ENCODE measurements around the gene LUZP2.
"Not testable (repeated sequence)": the region's sequence is repeated elsewhere in the genome, so short reads cannot be mapped to it uniquely, and the experiment has no call there.

The LUZP2 gene

GRCh38 chr11:24900960-24901549, 404.2 kb downstream of the LUZP2 start:
- no peak for DNase-seq (ENCODE audit: low spot score)

- no peak for DNase-seq (ENCODE audit: low spot score)
These were observed 406.7 kb downstream of the LUZP2 start for GRCh38 chr11:24903555-24903954.

GRCh38 chr11:24925091-24925490, 428.2 kb downstream of the LUZP2 start:
- no peak for DNase-seq (ENCODE audit: low spot score)

GRCh38 chr11:24932110-24933000, 435.5 kb downstream of the LUZP2 start:
- no peak for DNase-seq (ENCODE audit: low spot score)

- DNase-seq (ENCODE audit: low spot score), result no peak
These were observed 438.0 kb downstream of the LUZP2 start for GRCh38 chr11:24934733-24935439.

GRCh38 chr11:24944891-24945290, 448.0 kb downstream of the LUZP2 start:
- no peak for DNase-seq (ENCODE audit: low spot score)

GRCh38 chr11:24949406-24949805, 452.6 kb downstream of the LUZP2 start:
- no peak for DNase-seq (ENCODE audit: low spot score)

GRCh38 chr11:24963852-24964251, 467.0 kb downstream of the LUZP2 start:
- no peak for DNase-seq (ENCODE audit: low spot score)

GRCh38 chr11:24965748-24966147, 468.9 kb downstream of the LUZP2 start:
- DNase-seq (ENCODE audit: low spot score), result no peak

- not testable (repeated sequence) for DNase-seq (ENCODE audit: low spot score)
These were observed 497.1 kb downstream of the LUZP2 start for GRCh38 chr11:24993903-24994302.

- not testable (repeated sequence) for DNase-seq (ENCODE audit: low spot score)
These were observed 503.1 kb downstream of the LUZP2 start for GRCh38 chr11:24999929-25000328.

- DNase-seq (ENCODE audit: low spot score), result no peak
These were observed 540.6 kb downstream of the LUZP2 start for GRCh38 chr11:25037431-25037830.

GRCh38 chr11:25038131-25038530, 541.3 kb downstream of the LUZP2 start:
- no peak for DNase-seq (ENCODE audit: low spot score)

- peak; percentile 2 for DNase-seq (ENCODE audit: low spot score)
These were observed 542.3 kb downstream of the LUZP2 start for GRCh38 chr11:25039165-25039564.

- DNase-seq (ENCODE audit: low spot score), result no peak
These were observed 551.8 kb downstream of the LUZP2 start for GRCh38 chr11:25048632-25049031.

- no peak for DNase-seq (ENCODE audit: low spot score)
These were observed 556.0 kb downstream of the LUZP2 start for GRCh38 chr11:25052844-25053243.

GRCh38 chr11:25057861-25058260, 561.0 kb downstream of the LUZP2 start:
- no peak for DNase-seq (ENCODE audit: low spot score)

- DNase-seq (ENCODE audit: low spot score), result no peak
These were observed 568.9 kb downstream of the LUZP2 start for GRCh38 chr11:25065746-25066145.

GRCh38 chr11:25066706-25067105, 569.9 kb downstream of the LUZP2 start:
- DNase-seq (ENCODE audit: low spot score), result no peak

- no peak for DNase-seq (ENCODE audit: low spot score)
These were observed 571.6 kb downstream of the LUZP2 start for GRCh38 chr11:25068451-25068850.

- no peak for DNase-seq (ENCODE audit: low spot score)
These were observed 597.4 kb downstream of the LUZP2 start for GRCh38 chr11:25094085-25094802.

- DNase-seq (ENCODE audit: low spot score), result no peak
These were observed 622.6 kb downstream of the LUZP2 start for GRCh38 chr11:25119416-25119815.
